Urinary bladder (tissue), 4 donors: ENCODE data around the gene ACYP1. TPM values are rescaled to one million over a fixed set of nuclear protein-coding genes. Genes with fewer than 3 reads are reported as not detected.

Source experiments
- DNase-seq: peaks from one replicate; pipeline ENCODE4 v3.0.0-alpha.2; 2015; ENCODE audit errors: extremely low spot score
- H3K27ac ChIP-seq: one replicate; pipeline ENCODE4 v1.5.1; 2013; ENCODE audit warnings: low read depth, mild to moderate bottlenecking, moderate library complexity
- H3K36me3 ChIP-seq: one replicate; pipeline ENCODE4 v1.6.1; 2013; ENCODE audit warnings: mild to moderate bottlenecking, moderate library complexity; ENCODE audit not compliant: insufficient read depth
- H3K4me1 ChIP-seq: one replicate; pipeline ENCODE4 v1.6.1; 2013; ENCODE audit warnings: mild to moderate bottlenecking, moderate library complexity; ENCODE audit not compliant: insufficient read depth
- H3K4me3 ChIP-seq: one replicate; pipeline ENCODE4 v1.5.1; 2013; ENCODE audit warnings: low read depth, low read length
- WGBS: extraction: QIAGEN DNeasy Blood & Tissue Kit; methylation state at CpG from one replicate; pipeline ENCODE4 v1.1.7; 2013; 5-methylcytosine and 5-hydroxymethylcytosine counted together
- polyA plus RNA-seq: library from polyadenylated mRNA; stranded (reverse); fragments of 200-250 nt; gene quantifications from one replicate; pipeline ENCODE4 v1.2.3, GENCODE V29; 2013
- small RNA-seq: library from RNA; depleted of rRNA; stranded (forward); fragments of <200 nt; gene quantifications from one replicate; pipeline ENCODE3, GENCODE V24; 2014
- total RNA-seq: library from RNA; depleted of rRNA; stranded (reverse); fragments of >200 nt; gene quantifications from one replicate; pipeline ENCODE4 v1.2.3, GENCODE V29; 2014
- donor health status: healthy with polysubstance abuse.
- donor health status: healthy.

Gene ACYP1
- total and polyA plus RNA-seq, 2 donors, result 14.7 to 23.5 TPM

DNA sequence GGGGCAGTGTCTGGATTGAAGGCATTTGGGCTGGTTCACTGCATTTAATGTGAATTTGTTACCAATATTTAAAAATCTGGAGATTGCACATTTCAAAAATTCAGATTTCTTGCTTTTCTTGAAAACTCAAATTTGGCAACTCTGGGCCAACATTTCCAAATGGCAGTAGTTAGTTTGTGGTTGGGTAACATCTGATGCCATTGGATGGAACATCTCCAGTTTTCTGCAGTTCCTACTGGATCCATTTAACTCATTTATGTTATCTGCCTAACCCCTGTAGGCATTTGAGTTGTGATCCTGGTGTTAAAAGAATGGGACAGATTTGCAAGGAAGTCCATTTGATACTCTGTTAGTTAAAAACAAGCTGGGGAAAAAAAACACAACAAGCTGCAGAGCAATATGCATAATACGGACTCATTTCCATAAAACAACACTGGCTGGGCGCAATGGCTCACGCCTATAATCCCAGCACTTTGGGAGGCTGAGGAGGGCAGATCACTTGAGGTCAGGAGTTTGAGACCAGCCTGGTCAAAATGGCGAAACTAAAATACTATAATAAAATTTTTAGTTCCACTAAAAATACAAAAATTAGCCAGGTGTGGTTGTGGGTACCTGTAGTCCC, 53.2 kb downstream of the ACYP1 start:
- Histone ChIP-seq H3K36me3 (peaks cover 4% of the 10 kb centered on the region), H3K27ac (no peak overlapping the region), H3K4me3 (no peak overlapping the region), H3K4me1 (no peaks in the 10 kb centered on the region)
- WGBS, result 93% methylated on average over 4 of the region's 4 CpGs
- no peak for DNase-seq

DNA sequence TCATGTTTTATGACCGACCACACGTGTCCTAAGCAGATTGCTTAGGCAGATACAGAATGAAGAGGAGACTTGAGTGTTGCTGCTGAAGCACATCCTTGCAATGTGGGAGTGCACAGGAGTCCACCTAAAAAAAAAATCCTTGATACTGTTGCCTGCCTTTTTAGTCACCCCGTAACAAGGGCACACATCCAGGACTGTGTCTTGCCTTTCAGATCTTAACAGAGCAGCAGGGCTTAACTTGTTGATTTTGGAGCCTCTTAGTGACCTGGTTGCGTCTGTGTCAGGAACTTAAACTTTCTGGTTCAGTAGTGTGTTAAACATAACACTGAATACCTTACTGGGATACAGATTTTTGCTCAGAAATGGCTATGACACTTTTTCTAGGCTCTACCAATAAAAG, 54.6 kb downstream of the ACYP1 start:
- Histone ChIP-seq H3K4me1 (no peaks in the 10 kb centered on the region), H3K36me3 (no peaks in the 10 kb centered on the region), H3K27ac (no peak overlapping the region), H3K4me3 (no peak overlapping the region)
- WGBS, result 76% methylated on average over 4 of the region's 4 CpGs
- DNase-seq, result no peak

DNA sequence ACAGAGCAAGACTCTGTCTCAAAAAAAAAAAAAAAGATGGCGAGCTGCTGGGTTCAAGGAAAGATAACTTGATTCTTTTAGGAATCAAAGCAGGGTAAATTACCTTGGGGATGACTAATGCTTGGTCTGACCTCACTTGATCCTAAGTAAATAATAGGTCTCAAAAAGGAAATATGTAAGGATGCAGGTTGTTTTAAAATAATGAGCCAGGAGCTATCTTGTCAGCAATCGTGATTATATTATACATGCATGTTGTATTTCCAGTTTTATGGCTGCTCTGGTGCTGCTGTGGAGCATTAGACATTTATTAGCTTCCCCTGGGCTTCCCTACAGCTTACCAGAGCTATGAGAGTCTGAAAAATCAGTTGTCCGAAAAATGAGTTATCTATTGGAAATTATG, 58.5 kb downstream of the ACYP1 start:
- WGBS, result 89% methylated on average over 3 of the region's 3 CpGs
- no peak for DNase-seq
- Histone ChIP-seq H3K4me3 (no peak overlapping the region), H3K36me3 (no peaks in the 10 kb centered on the region), H3K4me1 (no peaks in the 10 kb centered on the region), H3K27ac (no peak overlapping the region)

- 11% methylated on average over 18 of the region's 18 CpGs for WGBS
- no peak for DNase-seq
- Histone ChIP-seq H3K27ac (no peak overlapping the region), H3K4me3 (peak overlapping the region; percentile 71), H3K4me1 (no peaks in the 10 kb centered on the region), H3K36me3 (no peaks in the 10 kb centered on the region)
These were observed 60.4 kb downstream of the ACYP1 start for GRCh38 chr14:75003250-75004027.

Small RNAs within 50 kb of the gene (small RNA-seq; reads per million reads assigned to genes)
- gene RNU6-689P, result not detected

Other genes starting within 250 kb of the ACYP1 start
- gene PROX2, start 187.9 kb downstream of the ACYP1 start, total RNA-seq, result not detected
- not detected for gene PROX2, start 187.9 kb downstream of the ACYP1 start, polyA plus RNA-seq
- gene DLST, start 182.1 kb downstream of the ACYP1 start, total RNA-seq, result 50.2 TPM
- 96.3 TPM for gene DLST, start 182.1 kb downstream of the ACYP1 start, polyA plus RNA-seq
- gene RPS6KL1, start 140.8 kb downstream of the ACYP1 start, total RNA-seq, result 2.4 TPM
- gene RPS6KL1, start 140.8 kb downstream of the ACYP1 start, polyA plus RNA-seq, result 3.7 TPM
- gene PGF, start 108.4 kb downstream of the ACYP1 start, total RNA-seq, result 7.3 TPM
- gene PGF, start 108.4 kb downstream of the ACYP1 start, polyA plus RNA-seq, result 18.7 TPM
- 16.0 TPM for gene EIF2B2, start 61.1 kb downstream of the ACYP1 start, total RNA-seq
- gene EIF2B2, start 61.1 kb downstream of the ACYP1 start, polyA plus RNA-seq, result 44.8 TPM
- gene MLH3, start 12.6 kb downstream of the ACYP1 start, total RNA-seq, result 97.1 TPM
- gene MLH3, start 12.6 kb downstream of the ACYP1 start, polyA plus RNA-seq, result 15.3 TPM
- 1.5 TPM for gene ZC2HC1C, start 5.6 kb upstream of the ACYP1 start, total RNA-seq
- 2.3 TPM for gene ZC2HC1C, start 5.6 kb upstream of the ACYP1 start, polyA plus RNA-seq
- gene NEK9, start 63.0 kb upstream of the ACYP1 start, total RNA-seq, result 70.3 TPM
- 74.7 TPM for gene NEK9, start 63.0 kb upstream of the ACYP1 start, polyA plus RNA-seq
- gene TMED10, start 112.6 kb upstream of the ACYP1 start, total RNA-seq, result 231 TPM
- gene TMED10, start 112.6 kb upstream of the ACYP1 start, polyA plus RNA-seq, result 242 TPM
- gene FOS, start 214.8 kb upstream of the ACYP1 start, total RNA-seq, result 219 TPM
- 1,557 TPM for gene FOS, start 214.8 kb upstream of the ACYP1 start, polyA plus RNA-seq